ENCODE results near the gene ABCC10. TPM values are rescaled to one million over a fixed set of nuclear protein-coding genes. Genes with fewer than 3 reads are reported as not detected.
"Not testable (repeated sequence)": the region's sequence is repeated elsewhere in the genome, so short reads cannot be mapped to it uniquely, and the experiment has no call there.

Gene ABCC10
- total RNA-seq, 1 donor from 2014 or later = 22.8 TPM

GRCh38 chr6:43413002-43413401 lies 14.3 kb upstream of the ABCC10 start:
- intact Hi-C loops (cut with DNase I) = no loop called here

GRCh38 chr6:43415275-43415674 lies 12.1 kb upstream of the ABCC10 start:
- H3K9me3 ChIP-seq; H3K27ac ChIP-seq; H3K4me1 ChIP-seq; H3K36me3 ChIP-seq; intact Hi-C loops (cut with DNase I); DNase-seq (ENCODE audit: extremely low spot score in 2 of 2); H3K27me3 ChIP-seq; H3K4me3 ChIP-seq: not testable (repeated sequence)

More at GRCh38 chr6:43413002-43413401, 14.3 kb upstream of the ABCC10 start:
- Histone ChIP-seq H3K27me3 (no peaks in the 10 kb centered on the region), H3K36me3 (no peaks in the 10 kb centered on the region), H3K27ac (no peak overlapping the region), H3K9me3 (no peaks in the 10 kb centered on the region), H3K4me3 (no peak overlapping the region), H3K4me1 (no peaks in the 10 kb centered on the region)
- TF ChIP-seq POLR2AphosphoS5 (IDR thresholded peaks at IDR 0.05; ENCODE audit: insufficient read depth in 1 of 2, low read depth in 1 of 2) (no peak), CTCF (IDR thresholded peaks at IDR 0.05) (no peak), POLR2A (IDR thresholded peaks at IDR 0.05) (no peak)
- no peak for DNase-seq (ENCODE audit: extremely low spot score in 2 of 2)

GRCh38 chr6:43416935-43417334 lies 10.4 kb upstream of the ABCC10 start:
- H3K4me3 ChIP-seq = no peak overlapping the region
- no peaks in the 10 kb centered on the region for H3K27me3 ChIP-seq
- H3K27ac ChIP-seq = no peak overlapping the region
- H3K36me3 ChIP-seq = no peaks in the 10 kb centered on the region
- TF ChIP-seq CTCF (IDR thresholded peaks at IDR 0.05) (no peak), POLR2AphosphoS5 (IDR thresholded peaks at IDR 0.05; ENCODE audit: insufficient read depth in 1 of 2, low read depth in 1 of 2) (no peak), POLR2A (IDR thresholded peaks at IDR 0.05) (no peak)
- H3K4me1 ChIP-seq = no peaks in the 10 kb centered on the region
- H3K9me3 ChIP-seq = no peaks in the 10 kb centered on the region
- no peak for DNase-seq (ENCODE audit: extremely low spot score in 2 of 2)
- intact Hi-C loops (cut with DNase I) = no loop called here

DNA sequence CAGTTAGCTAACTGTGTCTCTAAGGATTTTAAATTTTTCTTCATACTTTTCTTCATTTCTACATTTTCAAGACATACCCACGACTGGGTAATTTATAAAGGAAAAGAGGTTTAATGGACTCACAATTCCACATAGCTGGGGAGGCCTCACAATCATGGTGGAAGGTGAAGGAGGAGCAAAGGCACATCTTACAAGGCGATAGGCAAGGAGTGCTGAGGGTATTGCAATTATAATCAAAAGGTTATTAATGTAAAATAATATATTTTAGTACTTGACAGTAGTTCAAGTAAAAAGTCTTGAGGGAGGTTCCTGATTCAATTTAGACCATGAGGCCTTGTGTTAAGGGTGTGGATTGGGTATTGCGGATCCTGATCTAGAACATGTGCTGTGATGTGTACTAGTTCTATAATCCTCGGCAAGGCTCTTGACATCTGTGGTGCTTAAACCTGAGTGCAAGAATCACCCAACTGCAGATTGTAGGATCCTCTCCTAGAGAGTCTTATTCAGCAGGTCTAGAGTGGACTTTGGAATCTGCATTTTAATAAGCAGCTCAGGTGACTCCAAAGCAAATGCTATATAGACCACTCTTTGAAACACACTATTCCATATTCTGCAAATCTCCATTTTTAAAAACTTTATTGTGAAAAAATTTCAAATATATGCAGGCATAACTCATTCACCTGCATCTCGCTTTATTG lies 7.2 kb upstream of the ABCC10 start:
- no peak for DNase-seq (ENCODE audit: extremely low spot score in 2 of 2)
- H3K27ac ChIP-seq = no peak overlapping the region
- intact Hi-C loops (cut with DNase I) = no loop called here
- no peak for TF ChIP-seq CTCF (IDR thresholded peaks at IDR 0.05)
- TF ChIP-seq POLR2A (IDR thresholded peaks at IDR 0.05) = no peak
- TF ChIP-seq POLR2AphosphoS5 (IDR thresholded peaks at IDR 0.05; ENCODE audit: insufficient read depth in 1 of 2, low read depth in 1 of 2) = no peak
- H3K9me3 ChIP-seq = no peaks in the 10 kb centered on the region
- H3K27me3 ChIP-seq = no peaks in the 10 kb centered on the region
- H3K36me3 ChIP-seq = no peaks in the 10 kb centered on the region
- H3K4me1 ChIP-seq = no peaks in the 10 kb centered on the region
- H3K4me3 ChIP-seq = no peak overlapping the region

DNA sequence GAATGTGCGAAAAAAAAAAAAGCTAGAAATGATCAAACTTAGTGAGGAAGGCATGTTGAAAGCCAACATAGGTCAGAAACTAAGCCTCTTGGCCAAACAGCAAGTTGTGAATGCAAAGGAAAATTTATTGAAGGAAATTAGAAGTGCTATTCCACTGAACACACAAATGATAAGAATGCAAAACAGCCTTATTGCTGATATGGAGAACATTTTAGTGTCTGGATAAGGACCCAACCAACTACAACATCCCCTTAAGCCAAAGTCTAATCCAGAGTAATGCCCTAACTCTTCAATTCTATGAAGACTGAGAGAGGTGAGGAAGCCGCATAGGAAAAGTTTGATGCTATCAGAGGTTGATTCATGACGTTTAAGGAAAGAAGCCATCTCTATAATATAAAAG lies 5.5 kb upstream of the ABCC10 start:
- TF ChIP-seq POLR2AphosphoS5 (IDR thresholded peaks at IDR 0.05; ENCODE audit: insufficient read depth in 1 of 2, low read depth in 1 of 2) (no peak), CTCF (IDR thresholded peaks at IDR 0.05) (no peak), POLR2A (IDR thresholded peaks at IDR 0.05) (no peak)
- Histone ChIP-seq H3K9me3 (no peaks in the 10 kb centered on the region), H3K4me1 (no peaks in the 10 kb centered on the region), H3K27me3 (no peaks in the 10 kb centered on the region), H3K27ac (no peak overlapping the region), H3K36me3 (no peaks in the 10 kb centered on the region), H3K4me3 (no peak overlapping the region)
- intact Hi-C loops (cut with DNase I) = no loop called here
- no peak for DNase-seq (ENCODE audit: extremely low spot score in 2 of 2)

- DNase-seq (ENCODE audit: extremely low spot score in 2 of 2); H3K4me3 ChIP-seq; H3K36me3 ChIP-seq; H3K9me3 ChIP-seq; H3K27ac ChIP-seq; H3K27me3 ChIP-seq; intact Hi-C loops (cut with DNase I): not testable (repeated sequence)
- H3K4me1 ChIP-seq = peaks cover 21% of the 10 kb centered on the region
Measured at GRCh38 chr6:43425083-43425482, 2.3 kb upstream of the ABCC10 start.
